ENCODE results near the gene ATP1B1.
"Not testable (repeated sequence)": the region's sequence is repeated elsewhere in the genome, so short reads cannot be mapped to it uniquely, and the experiment has no call there.

The ATP1B1 gene

GRCh38 chr1:169121146-169121923 lies 14.8 kb downstream of the ATP1B1 start:
- H3K4me3 ChIP-seq (ENCODE audit: low read depth, low read length) = no peak overlapping the region
- no peak for TF ChIP-seq CTCF (IDR thresholded peaks at IDR 0.05; ENCODE audit: borderline replicate concordance, insufficient read depth, low read depth, low read length)

- H3K4me3 ChIP-seq (ENCODE audit: low read depth, low read length) = no peak overlapping the region
Measured at GRCh38 chr1:169122976-169123375, 16.5 kb downstream of the ATP1B1 start.

GRCh38 chr1:169124459-169124858 lies 18.0 kb downstream of the ATP1B1 start:
- TF ChIP-seq CTCF (IDR thresholded peaks at IDR 0.05; ENCODE audit: borderline replicate concordance, insufficient read depth, low read depth, low read length) = no peak

More at GRCh38 chr1:169122976-169123375, 16.5 kb downstream of the ATP1B1 start:
- TF ChIP-seq CTCF (IDR thresholded peaks at IDR 0.05; ENCODE audit: borderline replicate concordance, insufficient read depth, low read depth, low read length) = no peak

GRCh38 chr1:169125597-169125996 lies 19.1 kb downstream of the ATP1B1 start:
- not testable (repeated sequence) for H3K4me3 ChIP-seq (ENCODE audit: low read depth, low read length)

More at GRCh38 chr1:169124459-169124858, 18.0 kb downstream of the ATP1B1 start:
- no peak overlapping the region for H3K4me3 ChIP-seq (ENCODE audit: low read depth, low read length)

GRCh38 chr1:169126335-169126734 lies 19.8 kb downstream of the ATP1B1 start:
- TF ChIP-seq CTCF (IDR thresholded peaks at IDR 0.05; ENCODE audit: borderline replicate concordance, insufficient read depth, low read depth, low read length) = no peak

GRCh38 chr1:169127305-169127704 lies 20.8 kb downstream of the ATP1B1 start:
- TF ChIP-seq CTCF (IDR thresholded peaks at IDR 0.05; ENCODE audit: borderline replicate concordance, insufficient read depth, low read depth, low read length) = no peak
- H3K4me3 ChIP-seq (ENCODE audit: low read depth, low read length) = no peak overlapping the region

More at GRCh38 chr1:169126335-169126734, 19.8 kb downstream of the ATP1B1 start:
- no peak overlapping the region for H3K4me3 ChIP-seq (ENCODE audit: low read depth, low read length)

GRCh38 chr1:169128562-169128961 lies 22.1 kb downstream of the ATP1B1 start:
- TF ChIP-seq CTCF (IDR thresholded peaks at IDR 0.05; ENCODE audit: borderline replicate concordance, insufficient read depth, low read depth, low read length) = no peak
- no peak overlapping the region for H3K4me3 ChIP-seq (ENCODE audit: low read depth, low read length)
